HPDE6-E6E7 (cell line): ENCODE measurements around the gene DDIT4.
"Not testable (repeated sequence)": the region's sequence is repeated elsewhere in the genome, so short reads cannot be mapped to it uniquely, and the experiment has no call there.

Experiments used
- DNase-seq: peaks from one replicate; pipeline ENCODE4 v3.0.0; 2011; ENCODE audit warnings: missing footprints; ENCODE audit errors: extremely low spot score

Gene DDIT4

DNA sequence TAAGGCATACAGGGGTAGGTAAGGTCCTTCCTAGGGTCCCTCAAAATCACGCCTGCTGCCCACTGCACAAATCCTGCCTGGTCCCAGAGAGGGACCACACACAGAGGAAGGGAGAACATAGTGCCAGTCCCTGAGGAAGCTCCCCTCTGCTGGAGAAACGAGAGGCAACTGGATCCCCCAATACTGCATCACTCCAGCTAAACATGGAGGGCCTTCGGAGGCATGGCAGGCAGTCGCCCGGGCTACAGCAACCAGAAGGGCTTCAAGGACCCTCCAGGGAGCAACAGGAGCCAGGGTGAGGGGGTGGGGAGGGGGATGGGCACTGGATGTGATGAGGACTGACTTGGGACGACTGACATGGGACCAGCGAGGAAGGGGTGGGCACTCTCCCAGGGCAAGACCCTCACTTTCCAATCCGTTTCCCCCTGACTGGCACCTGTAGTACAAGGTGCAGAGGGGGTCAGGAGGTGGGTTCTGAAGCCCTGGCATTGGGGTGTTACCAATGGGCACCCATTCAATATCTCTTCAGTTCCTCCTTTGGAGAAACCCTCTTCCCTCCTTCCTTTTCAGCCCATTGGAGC lies 21.7 kb downstream of the DDIT4 start:
- DNase-seq, result no peak

DNA sequence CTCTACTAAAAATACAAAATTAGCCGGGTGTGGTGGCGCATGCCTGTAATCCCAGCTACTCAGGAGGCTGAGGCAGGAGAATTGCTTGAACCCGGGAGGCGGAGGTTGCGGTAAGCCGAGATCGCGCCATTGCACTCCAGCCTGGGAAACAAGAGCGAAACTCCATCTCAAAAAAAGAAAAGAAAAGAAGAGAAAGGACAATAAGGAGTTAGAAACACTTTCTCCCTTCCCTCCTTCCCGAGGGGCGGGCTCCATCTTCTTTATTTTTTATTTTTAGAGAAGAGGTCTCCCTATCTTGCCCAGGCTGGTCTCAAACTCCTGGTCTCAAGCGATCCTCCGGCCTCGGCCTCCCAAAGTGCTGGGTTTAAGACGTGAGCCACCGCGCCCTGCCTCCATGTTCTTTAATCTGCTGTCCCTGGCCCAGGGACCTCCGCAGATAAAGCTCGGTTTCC lies 23.1 kb downstream of the DDIT4 start:
- DNase-seq, result not testable (repeated sequence)

DNA sequence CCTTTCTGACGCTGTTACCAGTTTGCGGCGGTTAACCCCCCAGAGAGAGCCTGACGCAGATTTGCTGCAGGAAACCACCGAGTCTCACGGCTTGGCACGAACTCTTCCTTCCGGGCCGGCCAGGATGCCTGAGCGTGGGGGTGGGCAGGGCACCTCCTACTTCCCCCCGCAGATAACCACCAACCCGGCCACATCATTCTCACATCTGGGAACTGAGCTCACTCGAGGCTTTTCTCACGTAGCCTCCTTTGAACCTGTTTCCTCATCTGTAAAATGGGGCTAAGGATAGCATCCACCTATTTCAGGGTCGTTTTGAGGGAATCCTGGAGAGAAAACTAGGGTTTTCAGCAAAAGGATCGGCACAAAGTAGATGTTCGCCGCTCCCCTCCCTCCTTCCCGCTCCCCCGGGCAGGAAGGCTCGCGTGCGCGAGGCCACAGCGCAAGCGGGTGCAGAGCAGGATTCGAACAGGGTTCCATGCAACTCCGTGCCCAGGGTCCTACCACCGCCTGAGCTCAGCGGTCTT lies 23.6 kb downstream of the DDIT4 start:
- DNase-seq, result no peak

DNA sequence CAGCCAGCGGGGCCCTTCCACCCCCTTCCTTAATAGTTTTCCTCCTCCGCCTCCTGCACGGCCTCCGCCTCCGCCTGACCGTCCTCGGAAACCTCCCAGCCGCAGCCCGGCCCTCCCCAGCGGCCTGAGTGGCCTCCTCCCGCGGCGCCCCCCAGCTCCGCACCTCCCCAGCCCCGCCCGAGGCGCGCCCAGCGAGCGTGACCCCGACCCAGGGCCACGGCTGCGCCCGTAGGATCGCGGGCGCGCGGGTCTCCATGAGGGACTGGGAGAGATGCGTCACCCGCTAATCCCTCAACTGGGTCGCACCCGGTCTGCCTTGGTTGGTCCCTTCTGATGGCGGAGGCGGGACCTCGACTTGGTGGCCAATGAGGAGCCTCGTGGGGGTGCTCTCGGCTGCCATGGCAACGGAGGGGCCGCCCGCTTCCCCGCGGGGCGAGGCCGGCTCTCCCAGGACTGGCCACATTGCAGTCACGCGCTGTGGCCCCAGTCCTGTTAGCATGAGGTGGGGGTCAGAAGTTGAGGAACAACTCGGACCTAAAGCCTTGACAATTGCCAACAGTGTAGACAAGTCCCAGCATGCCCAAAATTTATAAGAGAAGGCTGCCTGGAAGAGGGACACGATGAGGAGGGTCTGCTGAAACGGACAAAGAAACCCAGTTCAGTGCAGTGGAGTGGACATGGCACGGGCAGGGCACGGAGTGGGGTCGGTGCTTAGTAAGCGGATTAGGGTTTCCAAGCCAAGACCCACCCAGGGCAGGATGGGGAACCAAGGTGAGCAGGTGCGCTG lies 24.3 kb downstream of the DDIT4 start:
- peak; percentile 91 for DNase-seq

DNA sequence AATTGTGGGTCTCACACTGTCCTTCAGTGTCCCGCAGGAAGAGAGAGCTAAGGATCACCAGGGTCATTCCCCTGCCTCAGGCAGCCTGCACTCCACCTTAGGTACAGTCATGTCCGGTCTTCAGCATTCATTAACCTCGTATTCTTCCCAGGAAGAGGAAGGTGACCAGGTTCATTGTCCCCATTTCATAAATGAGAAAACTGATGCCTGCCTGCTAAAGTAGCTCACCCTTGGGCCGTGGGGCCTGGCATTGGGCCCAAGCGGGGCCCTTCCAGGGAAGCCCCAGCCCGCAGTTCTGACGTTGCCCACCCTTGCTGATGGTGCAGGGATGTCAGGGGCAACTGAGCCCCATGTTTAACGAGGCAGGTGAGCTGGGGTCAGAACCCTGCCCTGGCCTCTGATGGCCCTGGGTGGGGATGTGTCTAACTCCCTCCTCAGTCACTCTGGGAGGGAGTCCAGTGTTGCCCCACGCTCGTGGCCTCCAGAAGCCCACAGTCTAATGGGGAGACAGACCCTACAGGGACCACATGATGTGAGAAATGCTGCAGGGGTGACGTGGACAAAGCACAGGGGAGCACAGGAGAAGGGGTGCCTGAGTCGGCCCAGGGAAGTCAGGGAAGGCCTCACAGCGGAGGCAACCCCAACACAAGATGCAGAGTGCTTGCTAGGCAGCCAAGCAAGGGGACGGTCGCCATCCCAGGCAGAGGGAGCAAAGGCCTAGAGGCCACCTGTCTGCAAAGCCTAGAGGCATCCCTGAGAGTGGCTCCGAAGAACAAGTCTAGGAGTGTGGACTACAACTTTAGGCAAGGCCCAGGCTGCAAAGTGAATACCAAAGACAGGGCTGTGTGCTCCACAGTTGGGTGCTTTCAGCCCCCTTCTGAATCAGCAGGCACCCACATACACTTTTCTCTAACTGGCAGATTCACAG lies 25.1 kb downstream of the DDIT4 start:
- DNase-seq, result no peak

DNA sequence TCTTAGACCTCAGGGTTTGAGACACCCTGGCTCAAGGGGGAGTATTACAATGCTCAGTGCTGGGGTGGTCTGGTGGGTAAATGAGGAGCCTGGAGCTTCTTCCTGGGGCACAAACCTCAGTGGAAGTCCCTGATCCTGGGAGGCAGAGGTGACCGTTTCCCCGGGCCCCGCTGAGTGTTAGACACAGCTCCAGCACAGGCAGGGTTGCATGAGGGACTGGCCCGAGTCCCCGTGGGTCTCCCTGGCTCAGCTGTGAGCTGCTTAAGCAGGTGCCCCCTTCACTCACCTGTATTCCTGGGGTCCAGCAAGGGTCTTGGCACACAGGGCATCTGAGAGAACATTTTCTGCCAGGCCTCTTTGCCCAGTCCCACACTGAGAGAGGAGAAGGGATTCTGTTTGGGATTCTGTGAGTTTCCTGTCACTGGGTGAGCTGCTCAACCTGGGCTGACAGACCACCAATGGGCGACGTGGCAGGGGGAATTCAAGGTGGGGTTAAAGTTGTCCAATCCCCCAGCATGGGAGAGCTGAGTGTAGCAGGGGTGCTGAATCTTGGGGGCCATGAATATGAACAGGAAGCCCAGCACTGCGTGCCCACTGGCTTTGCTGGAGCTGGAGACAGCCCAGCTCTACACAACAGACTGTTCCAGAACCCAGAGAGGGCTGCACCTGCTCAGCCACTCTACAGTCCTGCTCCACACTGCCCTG lies 29.9 kb downstream of the DDIT4 start:
- DNase-seq, result no peak

DNA sequence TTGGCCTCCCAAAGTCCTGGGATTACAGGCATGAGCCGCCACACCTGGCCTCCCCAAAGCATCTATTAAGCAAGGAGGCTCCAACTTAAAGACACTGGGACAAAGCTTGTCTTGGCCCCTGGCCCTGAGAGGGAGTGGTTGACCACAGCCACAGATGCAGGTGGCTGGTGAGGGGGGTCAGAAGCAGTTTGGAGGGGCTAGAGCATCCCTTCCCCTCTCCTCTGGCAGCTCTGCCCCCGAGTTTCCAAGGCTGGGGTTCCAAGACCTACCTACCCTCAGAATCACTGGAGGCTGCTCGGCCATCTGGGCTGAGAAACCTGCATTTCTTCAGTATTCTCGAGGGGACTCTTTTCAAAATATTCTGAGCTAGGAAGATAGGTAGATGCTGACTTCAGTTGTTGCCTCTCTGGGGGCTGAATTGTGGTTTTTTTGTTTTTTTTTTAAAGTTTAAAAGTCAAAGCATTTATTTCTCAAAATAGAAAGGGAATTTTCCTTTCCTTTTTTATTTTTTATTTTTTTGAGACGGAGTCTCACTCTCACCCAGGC lies 32.6 kb downstream of the DDIT4 start:
- DNase-seq, result no peak

DNA sequence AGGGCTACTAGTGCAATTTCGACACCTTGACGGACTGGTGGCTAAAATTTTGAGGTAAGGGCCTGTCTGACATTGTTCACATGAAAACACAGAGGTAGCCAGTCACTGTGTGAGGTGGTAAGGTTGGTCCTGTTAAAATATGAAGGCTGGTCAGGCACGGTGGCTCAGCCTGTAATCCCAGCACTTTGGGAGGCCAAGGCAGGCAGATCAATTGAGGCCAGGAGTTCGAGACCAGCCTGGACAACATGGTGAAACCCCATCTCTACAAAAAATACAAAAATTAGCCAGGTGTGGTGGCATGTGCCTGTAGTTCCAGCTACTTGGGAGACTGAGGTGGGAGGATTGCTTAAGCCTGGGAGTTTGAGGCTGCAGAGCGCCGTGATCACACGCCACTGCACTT lies 34.0 kb downstream of the DDIT4 start:
- DNase-seq, result not testable (repeated sequence)

DNA sequence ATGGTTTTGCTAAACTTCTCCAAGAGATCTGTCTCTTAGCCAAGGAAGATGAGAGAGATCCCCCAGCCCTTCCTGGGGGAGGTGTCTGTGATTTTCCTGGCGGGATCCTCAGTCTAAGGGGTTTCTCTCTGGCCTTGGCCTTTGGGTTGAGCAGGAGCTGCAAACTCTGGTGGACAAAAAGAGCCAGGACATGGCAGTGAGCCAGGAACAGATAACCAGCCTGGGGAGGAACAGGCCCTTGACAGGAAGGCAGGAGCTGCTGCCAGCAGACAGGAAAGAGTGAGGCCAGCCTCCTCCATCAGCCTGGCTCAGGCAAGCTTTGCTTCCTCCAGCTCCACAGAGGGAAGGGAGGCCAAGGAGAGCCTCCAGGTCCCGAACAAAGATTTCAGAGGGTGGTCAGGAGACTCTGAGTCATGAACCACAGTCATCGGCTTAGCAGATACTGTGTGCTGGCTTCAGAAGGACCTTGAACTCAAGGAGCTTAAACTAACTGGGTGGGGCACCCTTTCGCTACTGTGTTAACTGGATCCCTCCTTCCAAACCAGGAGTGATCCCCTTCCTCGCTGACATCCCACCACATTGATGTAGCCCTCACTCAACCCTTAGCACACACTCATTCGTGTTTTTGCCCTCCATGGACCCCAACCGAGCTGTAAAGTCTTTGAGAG lies 34.7 kb downstream of the DDIT4 start:
- DNase-seq, result no peak

DNA sequence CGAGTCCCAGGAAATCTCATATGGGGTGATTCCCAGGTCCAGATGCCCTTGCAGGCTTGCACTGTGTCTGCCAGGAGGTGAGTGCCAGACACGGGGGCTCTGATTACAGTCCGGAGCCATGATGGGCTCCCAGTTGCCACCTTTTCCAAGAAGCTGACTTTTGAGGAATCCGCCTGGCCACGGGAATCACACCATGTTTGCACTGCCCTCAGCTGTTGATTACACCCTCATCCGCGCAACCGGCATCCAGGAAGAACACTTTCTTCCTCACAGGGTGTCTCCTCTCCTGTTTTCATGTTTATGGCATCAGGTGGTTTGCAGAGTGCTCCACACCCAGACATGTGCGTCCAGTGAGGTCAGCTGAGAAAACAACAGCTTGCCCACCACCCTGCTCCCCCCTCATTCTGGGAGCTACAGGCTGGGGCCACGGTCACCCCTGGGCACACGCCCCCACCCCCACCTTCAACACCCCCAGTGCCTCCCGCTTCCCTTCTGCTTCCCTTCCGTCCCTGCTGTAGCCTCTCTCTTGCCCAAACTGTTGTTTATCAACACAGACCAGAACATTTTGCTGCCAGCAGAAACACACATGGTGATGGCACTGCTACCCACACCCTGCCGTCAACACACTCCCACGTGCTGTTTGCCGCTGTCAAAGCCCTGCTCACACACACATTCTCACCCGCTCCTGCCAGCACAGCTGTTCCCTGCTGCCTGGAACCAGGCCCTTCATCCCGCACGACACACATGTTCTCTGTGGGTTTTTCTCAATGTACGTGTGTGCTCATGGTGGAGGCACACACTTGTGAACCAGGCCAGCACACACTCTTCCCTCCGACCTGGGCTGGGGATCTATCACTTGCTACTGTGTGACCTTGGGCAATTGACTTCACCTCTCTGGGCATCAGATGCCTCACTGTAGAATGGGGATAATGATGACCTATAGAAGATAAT lies 35.8 kb downstream of the DDIT4 start:
- DNase-seq, result no peak

DNA sequence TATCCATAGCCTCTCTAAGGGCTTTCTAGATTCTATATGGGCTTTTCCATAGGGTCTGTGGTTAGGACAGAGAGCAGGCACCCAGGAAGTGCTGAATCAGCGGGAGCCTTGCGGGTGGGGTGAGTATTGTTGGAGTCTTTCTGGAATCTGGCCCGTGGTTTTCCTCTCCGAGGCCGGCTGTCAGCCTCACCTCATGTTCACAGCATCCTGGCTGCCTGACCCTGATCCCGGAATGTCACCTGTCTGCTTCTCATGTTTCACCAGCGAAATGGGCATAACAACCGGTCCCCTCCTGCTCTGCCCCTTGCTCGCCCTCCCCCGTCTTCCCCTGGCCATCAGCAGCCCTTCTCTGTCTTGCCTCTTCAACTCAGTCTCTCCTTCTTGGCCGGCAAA lies 36.5 kb downstream of the DDIT4 start:
- DNase-seq, result peak; percentile 54

DNA sequence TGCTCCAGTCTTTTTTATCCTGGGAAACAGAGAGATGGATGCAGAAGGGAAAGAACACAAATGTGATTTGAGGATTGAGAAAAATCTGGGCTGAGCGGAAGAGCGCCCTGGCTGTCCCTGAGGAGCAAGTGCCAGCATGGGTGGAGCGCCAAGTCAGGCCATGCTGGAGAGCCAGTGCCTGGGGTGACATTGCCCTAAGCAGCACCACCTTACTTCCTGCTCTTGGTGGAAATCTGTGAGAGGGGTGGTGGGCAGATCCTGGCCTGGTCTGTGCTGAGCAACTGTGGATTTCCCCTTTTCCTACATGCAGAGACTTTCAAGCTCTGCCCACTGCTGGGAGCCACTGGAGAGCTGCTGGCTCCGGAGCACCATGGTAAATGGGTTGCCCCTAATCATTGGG lies 36.9 kb downstream of the DDIT4 start:
- no peak for DNase-seq

DNA sequence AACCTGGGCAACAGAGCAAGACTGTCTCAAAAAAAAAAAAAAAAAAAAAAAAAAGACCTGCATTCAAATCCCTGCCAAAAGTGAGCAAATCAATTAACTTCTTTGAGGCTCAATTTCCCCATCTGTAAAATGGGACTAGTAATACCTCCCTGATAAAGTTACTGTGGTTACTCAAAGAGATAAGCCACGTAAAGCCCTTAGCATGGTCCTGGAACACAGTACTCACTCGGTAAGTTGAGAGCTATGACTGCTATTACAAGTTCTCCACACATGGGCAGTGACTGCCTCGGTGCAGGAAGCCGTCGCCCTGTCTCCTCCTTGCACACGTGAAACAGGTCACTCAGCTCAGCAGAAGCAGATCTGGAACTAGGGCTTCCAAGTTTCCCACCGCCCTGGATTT lies 37.9 kb downstream of the DDIT4 start:
- no peak for DNase-seq

DNA sequence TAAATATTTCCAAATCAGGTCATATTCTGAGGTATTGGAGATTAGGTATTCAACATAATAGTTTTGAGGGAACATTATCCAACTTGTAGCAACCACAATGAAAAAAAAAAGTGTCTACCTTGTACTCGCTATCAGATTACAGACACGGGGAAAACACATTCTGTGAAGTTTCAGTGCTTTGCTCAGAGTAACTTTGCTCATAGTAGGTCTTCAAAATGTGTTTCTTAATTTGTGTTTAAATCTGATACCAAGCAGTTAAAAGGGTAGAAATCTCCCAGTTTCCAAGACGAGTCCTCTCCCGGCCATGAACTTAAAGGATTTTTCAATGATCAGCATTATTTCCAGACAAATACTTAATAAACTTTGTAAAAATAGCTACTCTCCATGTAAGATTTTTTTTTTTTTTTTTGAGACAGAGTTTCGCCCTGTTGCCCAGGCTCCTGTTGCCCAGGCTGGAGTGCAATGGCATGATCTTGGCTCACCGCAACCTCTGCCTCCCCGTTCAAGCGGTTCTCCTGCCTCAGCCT lies 39.2 kb downstream of the DDIT4 start:
- DNase-seq, result no peak

DNA sequence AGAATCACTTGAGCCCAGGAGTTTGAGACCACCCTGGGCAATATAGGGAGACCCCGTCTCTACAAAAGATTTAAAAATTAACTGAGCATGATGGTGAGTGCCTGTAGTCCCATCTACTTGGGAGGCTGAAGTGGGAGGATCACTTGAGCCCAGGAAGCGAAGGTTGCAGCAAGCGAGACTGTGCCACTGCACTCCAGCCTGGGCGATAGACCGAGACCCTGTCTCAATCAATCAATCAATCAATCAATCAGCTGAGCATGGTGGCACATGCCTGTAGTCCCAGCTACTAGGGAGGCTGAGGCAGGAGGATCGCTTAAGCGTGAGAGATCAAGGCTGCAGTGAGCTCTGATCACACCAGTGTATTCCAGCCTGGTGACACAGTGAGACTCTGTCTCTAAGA lies 40.5 kb downstream of the DDIT4 start:
- no peak for DNase-seq

DNA sequence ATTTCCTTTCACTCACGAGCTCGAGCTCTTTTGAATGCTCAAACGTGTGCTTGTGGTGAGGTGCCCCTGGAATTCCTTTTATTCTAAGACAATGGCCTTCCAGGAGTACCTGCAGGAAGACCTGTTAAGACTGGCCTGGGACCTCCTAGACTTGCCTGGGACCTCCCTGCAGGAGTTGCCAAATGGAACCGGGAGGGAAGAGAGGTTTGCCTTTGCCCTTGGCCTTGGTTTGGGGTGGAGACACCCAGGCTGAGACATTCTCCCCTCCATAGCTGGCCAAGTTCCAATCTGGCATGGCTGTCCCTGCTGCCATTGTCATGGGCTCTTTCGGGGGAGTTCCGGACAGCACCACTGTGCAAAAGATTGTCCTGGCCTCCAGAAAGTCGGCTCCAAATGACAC lies 41.3 kb downstream of the DDIT4 start:
- peak; percentile 55 for DNase-seq

DNA sequence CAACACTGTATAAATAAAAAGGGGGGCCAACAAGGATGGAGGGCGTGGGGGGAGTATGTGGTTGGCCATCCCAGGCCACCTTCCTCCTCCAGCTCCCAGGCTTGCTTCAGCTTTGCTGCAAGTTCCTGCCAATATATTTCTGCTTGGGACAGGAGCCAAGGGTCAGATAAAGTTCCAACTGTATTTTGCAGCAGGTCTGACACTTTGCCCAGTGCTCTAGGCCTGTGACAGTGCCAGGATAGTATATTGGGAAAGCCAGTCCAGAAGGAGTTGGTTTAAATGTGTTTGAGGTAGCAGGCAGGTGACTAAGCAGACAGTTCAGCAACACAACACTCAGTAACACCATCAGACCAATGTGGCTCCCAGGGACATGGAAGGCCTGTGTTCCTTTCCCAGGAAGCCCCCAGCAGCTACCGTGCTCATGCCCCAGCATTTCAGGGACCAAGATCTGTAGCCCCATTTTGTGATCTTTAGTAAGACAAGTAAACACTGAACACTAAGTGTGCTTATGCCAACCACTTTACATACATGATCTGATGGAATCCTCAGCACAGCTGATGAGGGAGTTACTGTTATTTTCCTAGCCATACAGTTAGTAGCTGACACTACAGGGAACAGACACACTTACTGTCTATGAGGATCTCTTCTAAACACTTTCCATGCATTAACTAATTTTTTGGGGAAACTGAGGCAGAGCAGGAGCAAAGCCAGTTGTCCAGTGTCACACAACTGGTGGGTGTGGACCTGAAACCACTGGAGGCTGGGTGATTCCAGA lies 42.1 kb downstream of the DDIT4 start:
- DNase-seq, result no peak

DNA sequence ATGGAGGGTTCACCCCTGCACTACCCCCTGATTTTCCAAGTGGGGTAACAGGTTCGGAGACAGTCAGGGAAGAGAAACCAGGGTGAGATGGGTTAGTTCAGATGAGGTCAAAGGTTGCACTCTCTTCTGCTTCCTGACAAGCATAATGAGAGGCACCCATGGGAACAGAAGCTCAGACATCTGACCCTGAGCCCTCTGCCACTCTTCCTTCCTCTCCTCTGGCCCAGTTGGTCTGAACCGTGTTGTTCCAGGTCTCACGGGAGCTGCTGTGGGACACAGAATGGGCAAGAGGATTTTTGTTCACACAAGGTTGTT lies 42.6 kb downstream of the DDIT4 start:
- no peak for DNase-seq
